Measurements from ENCODE around the gene RFC3. TPM values are rescaled to one million over a fixed set of nuclear protein-coding genes. Genes with fewer than 3 reads are reported as not detected.

RFC3 gene
- polyA plus RNA-seq, 2 of the 4 experiments (the other 2 are of a cell fraction), result 45.3 to 54.5 TPM

DNA sequence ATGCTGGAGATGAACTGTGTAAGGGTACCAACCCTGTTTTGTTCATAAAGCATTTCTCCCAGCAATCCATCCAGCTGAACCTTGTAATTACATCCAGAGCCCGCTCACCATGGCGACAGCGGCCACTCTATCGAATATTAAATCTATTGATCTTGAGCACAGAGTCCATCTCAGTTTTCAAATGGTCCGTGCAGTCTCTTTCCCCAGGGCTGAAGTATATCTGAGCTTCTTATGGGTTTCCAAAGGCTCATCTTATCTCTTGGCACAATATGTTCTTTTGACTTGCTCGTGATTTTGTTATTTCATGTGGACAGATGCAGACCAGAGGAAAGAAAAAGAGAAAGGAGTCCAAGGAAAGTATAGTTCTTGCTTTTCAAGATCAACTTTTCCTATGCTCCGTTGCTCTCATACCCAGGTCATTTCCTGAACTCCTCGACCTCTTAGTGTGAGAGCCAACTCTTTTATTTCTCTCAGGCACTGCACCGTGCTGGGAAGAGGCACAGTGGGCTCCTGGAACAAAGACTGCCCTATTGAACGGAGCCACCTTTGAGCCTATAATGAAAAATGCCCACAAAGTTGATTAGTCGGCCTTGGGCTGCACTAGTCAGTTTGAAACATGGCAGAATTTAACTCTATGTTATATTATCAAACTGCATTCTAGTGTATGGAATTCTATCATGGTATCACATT lies 66.7 kb downstream of the RFC3 start:
- Histone ChIP-seq H3K4me2 (no peak overlapping the region), H3K4me3 (no peak overlapping the region), H3K9me3 (no peaks in the 10 kb centered on the region), H3K4me1 (no peaks in the 10 kb centered on the region), H3K27ac (no peak overlapping the region)
- ChIA-PET CTCF (no interaction called here), POLR2A (no interaction called here)
- 79% methylated on average over 11 of the region's 11 CpGs for WGBS (ENCODE audit: missing lambda C conversion rate)
- no peak for FAIRE-seq
- no peak for ATAC-seq
- no peak for DNase-seq (ENCODE audit: low read depth in 1 of 2, low spot score in 1 of 2)
- TF ChIP-seq, protein P1, sequence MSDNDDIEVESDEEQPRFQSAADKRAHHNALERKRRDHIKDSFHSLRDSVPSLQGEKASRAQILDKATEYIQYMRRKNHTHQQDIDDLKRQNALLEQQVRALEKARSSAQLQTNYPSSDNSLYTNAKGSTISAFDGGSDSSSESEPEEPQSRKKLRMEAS (IDR thresholded peaks at IDR 0.05), result no peak
- TF ChIP-seq HOXA7 (CRISPR knock-in tag; IDR thresholded peaks at IDR 0.05) (no peak), CHD4 (IDR thresholded peaks at IDR 0.05; ENCODE audit: borderline replicate concordance) (no peak), JUNB (IDR thresholded peaks at IDR 0.05) (no peak), RARB (CRISPR knock-in tag; IDR thresholded peaks at IDR 0.05) (no peak), KDM1A (IDR thresholded peaks at IDR 0.05; ENCODE audit: low read depth) (no peak), SMC3 (IDR thresholded peaks at IDR 0.05) (no peak), SREBF2 (IDR thresholded peaks at IDR 0.05) (no peak), EHMT2 (IDR thresholded peaks at IDR 0.05; ENCODE audit: low read depth) (no peak), CHD2 (IDR thresholded peaks at IDR 0.05; ENCODE audit: low read length, partially characterized antibody) (no peak), NFE2L2 (conservative IDR thresholded peaks at IDR 0.05; ENCODE audit: low read length) (no peak), HDAC2 (IDR thresholded peaks at IDR 0.05) (no peak), FOSB (CRISPR knock-in tag; IDR thresholded peaks at IDR 0.05) (no peak), PHF8 (IDR thresholded peaks at IDR 0.05; ENCODE audit: borderline replicate concordance, low read depth) (no peak), ESRRA (IDR thresholded peaks at IDR 0.05; ENCODE audit: borderline replicate concordance, low read length) (no peak), POLR2A (IDR thresholded peaks at IDR 0.05; ENCODE audit: low read length) (no peak), RFX5 (IDR thresholded peaks at IDR 0.05) (no peak)
- TF ChIP-seq, protein P2, sequence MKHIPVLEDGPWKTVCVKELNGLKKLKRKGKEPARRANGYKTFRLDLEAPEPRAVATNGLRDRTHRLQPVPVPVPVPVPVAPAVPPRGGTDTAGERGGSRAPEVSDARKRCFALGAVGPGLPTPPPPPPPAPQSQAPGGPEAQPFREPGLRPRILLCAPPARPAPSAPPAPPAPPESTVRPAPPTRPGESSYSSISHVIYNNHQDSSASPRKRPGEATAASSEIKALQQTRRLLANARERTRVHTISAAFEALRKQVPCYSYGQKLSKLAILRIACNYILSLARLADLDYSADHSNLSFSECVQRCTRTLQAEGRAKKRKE (CRISPR knock-in tag; IDR thresholded peaks at IDR 0.05; ENCODE audit: low read depth), result no peak
- TF ChIP-seq, protein P3, sequence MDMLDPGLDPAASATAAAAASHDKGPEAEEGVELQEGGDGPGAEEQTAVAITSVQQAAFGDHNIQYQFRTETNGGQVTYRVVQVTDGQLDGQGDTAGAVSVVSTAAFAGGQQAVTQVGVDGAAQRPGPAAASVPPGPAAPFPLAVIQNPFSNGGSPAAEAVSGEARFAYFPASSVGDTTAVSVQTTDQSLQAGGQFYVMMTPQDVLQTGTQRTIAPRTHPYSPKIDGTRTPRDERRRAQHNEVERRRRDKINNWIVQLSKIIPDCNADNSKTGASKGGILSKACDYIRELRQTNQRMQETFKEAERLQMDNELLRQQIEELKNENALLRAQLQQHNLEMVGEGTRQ (IDR thresholded peaks at IDR 0.05), result no peak

Small RNA genes lying within 50 kb of the gene (small RNA-seq; reads per million reads assigned to genes)
- 0 reads per million in 6 experiments for gene RNU5A-4P
